A172 (cell line): ENCODE data around the gene ANAPC4. TPM values are rescaled to one million over a fixed set of nuclear protein-coding genes. Genes with fewer than 3 reads are reported as not detected.

Experiments used
- total RNA-seq: library from RNA; depleted of rRNA; stranded (reverse); fragments of >200 nt; shearing (Covaris generic); gene quantifications from 2 replicates; pipeline ENCODE4 v1.2.3, GENCODE V29; 2014; rRNA removed

The ANAPC4 gene
- total RNA-seq, 1 experiment from 2014 or later: 32.9 TPM

Other genes with a start within 250 kb of the ANAPC4 start
- gene SEPSECS, start 216.8 kb upstream of the ANAPC4 start, total RNA-seq: 4.7 and 10.0 TPM in 2 replicates
- 46.1 and 48.0 TPM in 2 replicates for gene PI4K2B, start 143.2 kb upstream of the ANAPC4 start, total RNA-seq
- 9.8 and 13.7 TPM in 2 replicates for gene ZCCHC4, start 64.5 kb upstream of the ANAPC4 start, total RNA-seq